Duodenal mucosa (tissue), 2 donors: ENCODE data around the gene KDM2A.

Source experiments
- H3K27ac ChIP-seq: one replicate; pipeline ENCODE4 v1.7.0; 2013; ENCODE audit warnings: low read depth, low read length
- H3K27me3 ChIP-seq, 2 donors: one replicate each; pipeline ENCODE4 v1.7.0; 2013; ENCODE audit warnings: low read length in 2 of 2, control low read depth in 1 of 2; ENCODE audit not compliant: insufficient read depth in 2 of 2, control insufficient read depth in 1 of 2
- H3K36me3 ChIP-seq, 2 donors: one replicate each; pipeline ENCODE4 v1.7.0; 2013; ENCODE audit warnings: low read length in 2 of 2, control low read depth in 1 of 2; ENCODE audit not compliant: insufficient read depth in 2 of 2, control insufficient read depth in 1 of 2
- H3K4me1 ChIP-seq, 2 donors: one replicate each; pipeline ENCODE4 v1.7.0; 2013; ENCODE audit warnings: low read length in 2 of 2, control low read depth in 1 of 2; ENCODE audit not compliant: insufficient read depth in 2 of 2, control insufficient read depth in 1 of 2
- H3K4me3 ChIP-seq, 2 donors: one replicate each; pipeline ENCODE4 v1.7.0; 2013; ENCODE audit warnings: low read length in 2 of 2, low read depth in 1 of 2
- H3K9ac ChIP-seq, 2 donors: one replicate each; pipeline ENCODE4 v1.7.0; 2013; ENCODE audit warnings: low read length in 2 of 2, low read depth in 1 of 2
- H3K9me3 ChIP-seq, 2 donors: one replicate each; pipeline ENCODE4 v1.7.0; 2013; ENCODE audit warnings: low read length in 2 of 2, control low read depth in 1 of 2; ENCODE audit not compliant: control insufficient read depth in 1 of 2

Gene KDM2A

GRCh38 chr11:67282876-67283371 is 163.9 kb downstream of the KDM2A start:
- Histone ChIP-seq H3K36me3 (peaks cover 65 to 88% of the 10 kb centered on the region in 2 donors), H3K27me3 (no peaks in the 10 kb centered on the region), H3K4me1 (peaks cover 26 to 34% of the 10 kb centered on the region in 2 donors), H3K27ac (no peak overlapping the region), H3K9me3 (no peaks in the 10 kb centered on the region), H3K4me3 (no peak overlapping the region), H3K9ac (no peak overlapping the region)

- Histone ChIP-seq H3K36me3 (peaks cover 65 to 82% of the 10 kb centered on the region in 2 donors), H3K9ac (no peak overlapping the region), H3K9me3 (no peaks in the 10 kb centered on the region), H3K4me3 (no peak overlapping the region), H3K27ac (no peak overlapping the region), H3K4me1 (peaks cover 28 to 32% of the 10 kb centered on the region in 2 donors), H3K27me3 (no peaks in the 10 kb centered on the region)
These were observed 164.5 kb downstream of the KDM2A start for GRCh38 chr11:67283481-67283963.

- peaks cover 26 to 28% of the 10 kb centered on the region in 2 donors for H3K4me1 ChIP-seq
- H3K27ac ChIP-seq, result no peak overlapping the region
- no peaks in the 10 kb centered on the region for H3K27me3 ChIP-seq
- H3K9ac ChIP-seq, result no peak overlapping the region
- H3K36me3 ChIP-seq, result peaks cover 52 to 70% of the 10 kb centered on the region in 2 donors
- no peak overlapping the region for H3K4me3 ChIP-seq
- H3K9me3 ChIP-seq, result no peaks in the 10 kb centered on the region
These were observed 165.9 kb downstream of the KDM2A start for GRCh38 chr11:67284811-67285540.

GRCh38 chr11:67285541-67286498 is 166.8 kb downstream of the KDM2A start:
- no peaks in the 10 kb centered on the region for H3K27me3 ChIP-seq
- H3K36me3 ChIP-seq, result peaks cover 44 to 68% of the 10 kb centered on the region in 2 donors
- H3K4me3 ChIP-seq, result no peak overlapping the region
- H3K27ac ChIP-seq, result peak overlapping the region; percentile 67
- H3K9ac ChIP-seq, result no peak overlapping the region
- H3K9me3 ChIP-seq, result no peaks in the 10 kb centered on the region
- peaks cover 34% of the 10 kb centered on the region in 2 donors for H3K4me1 ChIP-seq

- H3K36me3 ChIP-seq, result peaks cover 40 to 63% of the 10 kb centered on the region in 2 donors
- peak overlapping the region; percentile 0 to 71 for H3K9ac ChIP-seq
- no peak overlapping the region for H3K4me3 ChIP-seq
- H3K9me3 ChIP-seq, result no peaks in the 10 kb centered on the region
- H3K4me1 ChIP-seq, result peaks cover 34 to 36% of the 10 kb centered on the region in 2 donors
- H3K27ac ChIP-seq, result peak overlapping the region; percentile 95
- no peaks in the 10 kb centered on the region for H3K27me3 ChIP-seq
These were observed 167.7 kb downstream of the KDM2A start for GRCh38 chr11:67286621-67287333.

GRCh38 chr11:67287355-67288197 is 168.5 kb downstream of the KDM2A start:
- Histone ChIP-seq H3K9me3 (no peaks in the 10 kb centered on the region), H3K4me1 (peaks cover 34 to 36% of the 10 kb centered on the region in 2 donors), H3K4me3 (peak overlapping the region; percentile 79 to 81), H3K27me3 (no peaks in the 10 kb centered on the region), H3K36me3 (peaks cover 37 to 60% of the 10 kb centered on the region in 2 donors), H3K27ac (peak overlapping the region; percentile 95), H3K9ac (peak overlapping the region; percentile 70 to 71)

- Histone ChIP-seq H3K36me3 (peaks cover 31 to 54% of the 10 kb centered on the region in 2 donors), H3K4me3 (peak overlapping the region; percentile 79 to 81)
These were observed 169.1 kb downstream of the KDM2A start for GRCh38 chr11:67288198-67288451.

GRCh38 chr11:67288452-67289225 is 169.6 kb downstream of the KDM2A start:
- H3K4me3 ChIP-seq, result peak overlapping the region; percentile 79 to 81
- H3K36me3 ChIP-seq, result peaks cover 26 to 49% of the 10 kb centered on the region in 2 donors
- no peaks in the 10 kb centered on the region for H3K9me3 ChIP-seq
- H3K27me3 ChIP-seq, result no peaks in the 10 kb centered on the region
- peak overlapping the region; percentile 95 for H3K27ac ChIP-seq
- H3K4me1 ChIP-seq, result peaks cover 34 to 36% of the 10 kb centered on the region in 2 donors
- H3K9ac ChIP-seq, result peak overlapping the region; percentile 70 to 71

More at GRCh38 chr11:67288198-67288451, 169.1 kb downstream of the KDM2A start:
- Histone ChIP-seq H3K27ac (peak overlapping the region; percentile 95), H3K4me1 (peaks cover 34 to 36% of the 10 kb centered on the region in 2 donors), H3K27me3 (no peaks in the 10 kb centered on the region), H3K9me3 (no peaks in the 10 kb centered on the region), H3K9ac (peak overlapping the region; percentile 70 to 71)
